Ovary (tissue), 3 donors: ENCODE measurements around the gene HOXA2.

Source experiments
- EP300 ChIP-seq: sonication (generic); formaldehyde crosslinking; IDR thresholded peaks from one replicate; pipeline ENCODE4 v1.6.1; 2017; ENCODE audit warnings: antibody characterized with exemption
- TF ChIP-seq, protein P1 (sequence below), 3 donors: fragments of 450-650 bp in 2 of 3; fragments of 200-600 bp in 1 of 3; IDR thresholded peaks; one replicate each; pipeline versions ENCODE4 v1.5.1 to v1.8.0; 2016 to 2022; ENCODE audit warnings: antibody characterized with exemption in 3 of 3, mild to moderate bottlenecking in 1 of 3
- donor health status: DM: no; HTN: no; CAD: no.

DNA sequence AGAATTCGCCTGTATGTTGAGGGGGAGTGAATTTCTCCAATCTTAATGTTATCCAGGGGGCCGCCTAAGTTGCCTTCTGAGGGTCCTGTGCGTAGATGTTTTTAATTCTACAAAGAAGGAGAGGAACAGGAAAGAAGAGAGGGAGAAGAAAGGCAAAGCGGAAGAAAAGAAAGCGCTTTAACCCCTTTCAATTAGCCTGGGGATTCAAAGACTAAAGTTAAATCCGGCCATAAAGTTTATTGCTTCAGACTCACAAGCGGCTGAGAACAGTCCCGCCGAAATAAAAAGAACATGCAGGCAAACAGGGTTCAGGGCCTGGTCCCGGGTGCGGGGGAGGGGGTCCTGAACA is 36.5 kb upstream of the HOXA2 start:
- TF ChIP-seq, protein P1, sequence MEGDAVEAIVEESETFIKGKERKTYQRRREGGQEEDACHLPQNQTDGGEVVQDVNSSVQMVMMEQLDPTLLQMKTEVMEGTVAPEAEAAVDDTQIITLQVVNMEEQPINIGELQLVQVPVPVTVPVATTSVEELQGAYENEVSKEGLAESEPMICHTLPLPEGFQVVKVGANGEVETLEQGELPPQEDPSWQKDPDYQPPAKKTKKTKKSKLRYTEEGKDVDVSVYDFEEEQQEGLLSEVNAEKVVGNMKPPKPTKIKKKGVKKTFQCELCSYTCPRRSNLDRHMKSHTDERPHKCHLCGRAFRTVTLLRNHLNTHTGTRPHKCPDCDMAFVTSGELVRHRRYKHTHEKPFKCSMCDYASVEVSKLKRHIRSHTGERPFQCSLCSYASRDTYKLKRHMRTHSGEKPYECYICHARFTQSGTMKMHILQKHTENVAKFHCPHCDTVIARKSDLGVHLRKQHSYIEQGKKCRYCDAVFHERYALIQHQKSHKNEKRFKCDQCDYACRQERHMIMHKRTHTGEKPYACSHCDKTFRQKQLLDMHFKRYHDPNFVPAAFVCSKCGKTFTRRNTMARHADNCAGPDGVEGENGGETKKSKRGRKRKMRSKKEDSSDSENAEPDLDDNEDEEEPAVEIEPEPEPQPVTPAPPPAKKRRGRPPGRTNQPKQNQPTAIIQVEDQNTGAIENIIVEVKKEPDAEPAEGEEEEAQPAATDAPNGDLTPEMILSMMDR (IDR thresholded peaks at IDR 0.05), result no peak
- TF ChIP-seq EP300, result no peak
